DOHH2 (cell line): ENCODE measurements around the gene C7orf57.

ENCODE experiments used
- H3F3A ChIP-seq: fragments of 200-600 bp; sonication (generic), shearing (Covaris generic); 2 replicates; pipeline ENCODE4 v1.6.0; 2016; ENCODE audit warnings: antibody characterized with exemption, mild to moderate bottlenecking; ENCODE audit not compliant: control insufficient read depth, insufficient read depth
- H3K27ac ChIP-seq: fragments of 200-600 bp; sonication (generic); 2 replicates; pipeline ENCODE4 v1.5.1; 2014; ENCODE audit warnings: low read depth, mild to moderate bottlenecking, low read length, moderate library complexity
- H3K27me3 ChIP-seq: fragments of 200-600 bp; sonication (generic); 2 replicates; pipeline ENCODE4 v1.6.1; 2014; ENCODE audit warnings: mild to moderate bottlenecking, low read length, mixed read lengths; ENCODE audit not compliant: control insufficient read depth
- H3K36me3 ChIP-seq: fragments of 200-600 bp; sonication (generic); 2 replicates; pipeline ENCODE4 v1.6.1; 2014; ENCODE audit warnings: mild to moderate bottlenecking, low read length, moderate library complexity, mixed read lengths; ENCODE audit not compliant: control insufficient read depth
- H3K4me1 ChIP-seq: fragments of 200-600 bp; sonication (generic); 2 replicates; pipeline ENCODE4 v1.6.1; 2014; ENCODE audit warnings: mild to moderate bottlenecking, low read length, mixed read lengths; ENCODE audit not compliant: control insufficient read depth
- H3K4me2 ChIP-seq: fragments of 200-600 bp; sonication (generic); 2 replicates; pipeline ENCODE4 v1.6.0; 2014; ENCODE audit warnings: mild to moderate bottlenecking, low read length, moderate library complexity
- H3K4me3 ChIP-seq: fragments of 200-600 bp; sonication (generic); 2 replicates; pipeline ENCODE4 v1.5.1; 2014; ENCODE audit warnings: mild to moderate bottlenecking, low read length, mixed read lengths
- H3K79me2 ChIP-seq: fragments of 200-600 bp; sonication (generic); 2 replicates; pipeline ENCODE4 v1.6.1; 2014; ENCODE audit warnings: mild to moderate bottlenecking, low read length, mixed read lengths; ENCODE audit not compliant: control insufficient read depth
- H3K9me2 ChIP-seq: fragments of 200-600 bp; sonication (generic); replicated peaks from 2 replicates; pipeline ENCODE4 v1.6.1; 2014; ENCODE audit warnings: mild to moderate bottlenecking, low read length, mixed read lengths; ENCODE audit not compliant: control insufficient read depth
- H3K9me3 ChIP-seq: fragments of 200-600 bp; sonication (generic); 2 replicates; pipeline ENCODE4 v1.6.1; 2014; ENCODE audit warnings: antibody characterized with exemption, low read length, mixed read lengths; ENCODE audit not compliant: control insufficient read depth, insufficient read depth
- H4K20me1 ChIP-seq: fragments of 200-600 bp; sonication (generic); 2 replicates; pipeline ENCODE4 v1.6.0; 2014; ENCODE audit warnings: low read depth, mild to moderate bottlenecking, antibody characterized with exemption, low read length, moderate library complexity; ENCODE audit not compliant: control insufficient read depth, insufficient read depth
- CTCF ChIP-seq: fragments of 200-600 bp; sonication (generic); IDR thresholded peaks from one replicate; pipeline ENCODE4 v1.5.1; 2014; ENCODE audit warnings: antibody characterized with exemption, mild to moderate bottlenecking, low read depth, low read length; ENCODE audit not compliant: poor library complexity, severe bottlenecking
- EZH2phosphoT487 ChIP-seq: fragments of 200-600 bp; sonication (generic); IDR thresholded peaks from 2 replicates; pipeline ENCODE4 v1.6.1; 2017; ENCODE audit warnings: borderline replicate concordance, mild to moderate bottlenecking, antibody characterized with exemption, low read length, moderate library complexity, mixed read lengths

C7orf57 gene

DNA sequence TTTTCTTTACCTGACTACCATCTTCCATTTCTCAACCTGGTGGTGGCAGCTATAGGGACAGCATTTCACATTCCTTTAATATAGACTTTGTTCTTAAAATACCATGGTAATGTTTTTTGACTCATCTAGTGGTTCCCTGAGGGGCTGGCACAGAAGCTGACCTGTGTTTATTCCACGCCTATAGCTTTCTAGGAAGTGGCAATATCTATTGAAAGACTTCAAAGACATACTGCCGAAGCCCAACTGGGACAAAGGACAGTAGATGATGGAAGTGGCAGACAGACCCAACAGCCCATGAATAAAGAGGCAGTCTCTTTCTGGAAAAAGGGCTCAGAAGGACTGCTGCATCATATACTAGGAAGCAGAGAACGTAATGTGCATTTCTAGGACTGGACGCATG, 17.7 kb upstream of the C7orf57 start:
- no peak for TF ChIP-seq CTCF
- no peak for TF ChIP-seq EZH2phosphoT487
- no peaks in the 10 kb centered on the region for H3K9me2 ChIP-seq
- no peaks in the 10 kb centered on the region for H3K4me1 ChIP-seq
- no peaks in the 10 kb centered on the region for H3K79me2 ChIP-seq
- no peak overlapping the region for H3K4me3 ChIP-seq
- no peak overlapping the region for H3K4me2 ChIP-seq
- H3F3A ChIP-seq, result no peaks in the 10 kb centered on the region
- H3K9me3 ChIP-seq, result no peaks in the 10 kb centered on the region
- no peaks in the 10 kb centered on the region for H4K20me1 ChIP-seq
- H3K27me3 ChIP-seq, result no peaks in the 10 kb centered on the region
- H3K36me3 ChIP-seq, result no peaks in the 10 kb centered on the region
- no peak overlapping the region for H3K27ac ChIP-seq

DNA sequence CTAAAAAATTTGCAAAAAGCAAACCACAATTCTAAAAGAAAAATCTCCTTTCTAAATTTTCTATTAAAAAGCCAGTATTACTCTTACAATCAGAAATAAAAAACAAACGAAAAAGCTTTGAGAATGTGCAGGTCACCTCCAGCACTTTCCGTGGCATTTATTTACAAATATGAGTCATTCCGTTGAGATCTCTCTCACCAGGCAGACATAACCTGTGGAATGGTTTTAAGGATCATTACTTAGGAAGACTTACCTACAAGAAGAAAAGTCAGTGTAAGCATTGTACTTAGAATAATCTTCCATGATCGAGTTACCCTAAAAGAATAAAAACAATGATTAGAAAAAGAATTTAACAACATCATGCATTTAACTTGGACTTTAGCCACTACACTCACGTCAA, 9.7 kb upstream of the C7orf57 start:
- Histone ChIP-seq H3K9me3 (no peaks in the 10 kb centered on the region), H3K4me3 (no peak overlapping the region), H3K79me2 (no peaks in the 10 kb centered on the region), H3F3A (no peaks in the 10 kb centered on the region), H3K9me2 (no peaks in the 10 kb centered on the region), H3K4me2 (no peak overlapping the region), H3K4me1 (no peaks in the 10 kb centered on the region), H3K36me3 (no peaks in the 10 kb centered on the region), H3K27ac (no peak overlapping the region), H3K27me3 (peaks cover 25% of the 10 kb centered on the region), H4K20me1 (no peaks in the 10 kb centered on the region)
- TF ChIP-seq EZH2phosphoT487, result no peak
- TF ChIP-seq CTCF, result no peak

GRCh38 chr7:48028938-48029337, 6.4 kb upstream of the C7orf57 start, which contains the start of gene SUN3:
TSS of gene SUN3 (minus strand) at chr7:48029107. CDS start at chr7:48028938, 169 bp downstream.
- no peaks in the 10 kb centered on the region for H3K9me3 ChIP-seq
- H3K9me2 ChIP-seq, result no peaks in the 10 kb centered on the region
- TF ChIP-seq EZH2phosphoT487, result no peak
- TF ChIP-seq CTCF, result no peak
- H4K20me1 ChIP-seq, result no peaks in the 10 kb centered on the region
- H3F3A ChIP-seq, result no peaks in the 10 kb centered on the region
- H3K79me2 ChIP-seq, result no peaks in the 10 kb centered on the region
- no peaks in the 10 kb centered on the region for H3K36me3 ChIP-seq
- H3K27me3 ChIP-seq, result peaks cover 32% of the 10 kb centered on the region
- H3K4me1 ChIP-seq, result no peaks in the 10 kb centered on the region
- H3K4me2 ChIP-seq, result no peak within 1 kb of the TSS
- H3K27ac ChIP-seq, result no peak within 1 kb of the TSS
- H3K4me3 ChIP-seq, result no peak within 1 kb of the TSS

DNA sequence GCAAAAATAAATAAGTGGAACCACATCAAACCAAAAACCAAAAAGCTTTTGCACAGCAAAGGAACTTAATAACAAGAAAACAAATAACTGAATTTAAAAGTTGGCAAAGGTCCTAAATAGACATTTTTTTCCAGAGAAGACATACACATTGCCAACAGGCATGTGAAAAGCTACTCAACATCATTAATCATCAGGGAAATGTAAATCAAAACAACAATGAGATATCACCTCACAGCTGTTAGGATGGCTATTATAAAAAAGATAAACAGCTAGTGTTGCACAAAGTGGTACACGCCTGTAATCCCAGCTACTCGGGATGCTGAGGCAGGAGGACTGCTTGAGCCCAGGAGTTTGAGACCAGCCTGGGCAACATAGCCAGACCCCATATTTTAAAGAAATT, 4.2 kb upstream of the C7orf57 start:
- Histone ChIP-seq H3K4me2 (no peak overlapping the region), H3K9me2 (no peaks in the 10 kb centered on the region), H3K4me1 (no peaks in the 10 kb centered on the region), H3K36me3 (no peaks in the 10 kb centered on the region), H3K27me3 (peaks cover 27% of the 10 kb centered on the region), H3K4me3 (no peak overlapping the region), H3K79me2 (no peaks in the 10 kb centered on the region), H4K20me1 (no peaks in the 10 kb centered on the region), H3K27ac (no peak overlapping the region), H3K9me3 (no peaks in the 10 kb centered on the region), H3F3A (no peaks in the 10 kb centered on the region)
- TF ChIP-seq CTCF (no peak), EZH2phosphoT487 (no peak)
